Stimulated activated CD4-positive, alpha-beta T cell treated with anti-CD3 and anti-CD28 coated beads, Interleukin-2, amount 100 ng/mL, for 24 hours (primary cell): ENCODE data around the gene HS3ST1.

ENCODE experiments used
- DNase-seq, 2 donors: peaks; one replicate each; pipeline ENCODE4 v3.0.0-alpha.2; 2020

Gene HS3ST1

GRCh38 chr4:11430536-11430935, 1.8 kb upstream of the HS3ST1 start:
- DNase-seq: no peak

GRCh38 chr4:11429699-11430045, 978 bp upstream of the HS3ST1 start:
- no peak for DNase-seq

- peak; percentile 33 to 65 for DNase-seq
Measured at GRCh38 chr4:11428899-11429698, 405 bp upstream of the HS3ST1 start.

GRCh38 chr4:11427121-11427996, 1.3 kb downstream of the HS3ST1 start:
- no peak for DNase-seq

- DNase-seq: no peak
Measured at GRCh38 chr4:11426731-11427120, 2.0 kb downstream of the HS3ST1 start.

GRCh38 chr4:11426003-11426402, 2.7 kb downstream of the HS3ST1 start:
- no peak for DNase-seq

- no peak for DNase-seq
Measured at GRCh38 chr4:11424856-11425255, 3.8 kb downstream of the HS3ST1 start.

- no peak for DNase-seq
Measured at GRCh38 chr4:11424000-11424399, 4.7 kb downstream of the HS3ST1 start.

GRCh38 chr4:11423465-11423864, 5.2 kb downstream of the HS3ST1 start:
- no peak for DNase-seq

- DNase-seq: no peak
Measured at GRCh38 chr4:11421116-11421515, 7.6 kb downstream of the HS3ST1 start.

GRCh38 chr4:11420327-11420726, 8.4 kb downstream of the HS3ST1 start:
- no peak for DNase-seq

GRCh38 chr4:11418610-11419009, 10.1 kb downstream of the HS3ST1 start:
- DNase-seq: no peak

GRCh38 chr4:11416767-11417113, 12.0 kb downstream of the HS3ST1 start:
- no peak for DNase-seq

GRCh38 chr4:11416071-11416766, 12.5 kb downstream of the HS3ST1 start:
- no peak for DNase-seq

GRCh38 chr4:11415409-11416070, 13.2 kb downstream of the HS3ST1 start:
- no peak for DNase-seq

- no peak for DNase-seq
Measured at GRCh38 chr4:11412211-11412610, 16.5 kb downstream of the HS3ST1 start.

GRCh38 chr4:11409632-11410031, 19.1 kb downstream of the HS3ST1 start:
- no peak for DNase-seq

- DNase-seq: no peak
Measured at GRCh38 chr4:11408233-11408967, 20.3 kb downstream of the HS3ST1 start.

GRCh38 chr4:11407551-11407950, 21.1 kb downstream of the HS3ST1 start:
- DNase-seq: no peak

GRCh38 chr4:11404431-11404830, 24.3 kb downstream of the HS3ST1 start:
- no peak for DNase-seq

GRCh38 chr4:11402192-11402591, 26.5 kb downstream of the HS3ST1 start:
- no peak for DNase-seq

GRCh38 chr4:11399461-11399971, 29.2 kb downstream of the HS3ST1 start:
- DNase-seq: no peak
